ENCODE results near the gene SKA3. TPM values are rescaled to one million over a fixed set of nuclear protein-coding genes. Genes with fewer than 3 reads are reported as not detected.

The SKA3 gene
- total and polyA plus RNA-seq, 2 of the 13 experiments (the other 11 are each of a cell fraction or from before 2014, with no cell fraction given) = 7.2 to 10.8 TPM

DNA sequence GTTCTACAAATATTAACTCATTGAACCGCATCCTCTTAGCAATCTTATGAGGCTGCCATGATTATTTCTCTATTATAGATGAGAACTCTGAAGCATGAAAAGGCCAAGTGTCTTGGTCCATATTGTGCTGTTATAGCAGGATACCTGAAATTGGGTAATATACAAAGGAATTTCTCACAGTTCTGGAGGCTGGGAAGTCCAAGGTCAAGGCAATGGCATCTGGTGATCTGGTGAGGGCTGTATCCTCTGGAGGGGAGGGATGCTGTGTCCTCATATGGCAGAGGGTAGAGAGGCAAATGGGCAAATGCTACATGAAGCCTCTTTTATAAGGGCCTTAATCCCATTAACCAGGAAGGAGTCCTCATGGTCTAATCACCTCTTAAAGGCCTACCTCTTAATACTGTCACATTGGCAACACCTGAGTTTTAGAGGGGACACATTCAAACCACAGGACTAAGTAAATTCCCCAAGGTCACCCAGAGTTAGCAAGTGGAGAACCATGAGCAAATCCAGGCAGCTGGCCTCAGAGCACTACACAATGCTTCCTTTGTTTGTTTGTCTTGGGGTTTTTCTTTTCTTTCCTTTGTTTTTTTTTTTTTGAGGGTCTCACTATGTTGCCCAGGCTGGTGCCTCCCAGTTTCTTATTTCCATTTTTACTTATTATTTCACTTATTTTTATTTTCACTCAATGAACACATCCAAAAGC lies 59.1 kb downstream of the SKA3 start (continued):
- TF ChIP-seq, protein P1, sequence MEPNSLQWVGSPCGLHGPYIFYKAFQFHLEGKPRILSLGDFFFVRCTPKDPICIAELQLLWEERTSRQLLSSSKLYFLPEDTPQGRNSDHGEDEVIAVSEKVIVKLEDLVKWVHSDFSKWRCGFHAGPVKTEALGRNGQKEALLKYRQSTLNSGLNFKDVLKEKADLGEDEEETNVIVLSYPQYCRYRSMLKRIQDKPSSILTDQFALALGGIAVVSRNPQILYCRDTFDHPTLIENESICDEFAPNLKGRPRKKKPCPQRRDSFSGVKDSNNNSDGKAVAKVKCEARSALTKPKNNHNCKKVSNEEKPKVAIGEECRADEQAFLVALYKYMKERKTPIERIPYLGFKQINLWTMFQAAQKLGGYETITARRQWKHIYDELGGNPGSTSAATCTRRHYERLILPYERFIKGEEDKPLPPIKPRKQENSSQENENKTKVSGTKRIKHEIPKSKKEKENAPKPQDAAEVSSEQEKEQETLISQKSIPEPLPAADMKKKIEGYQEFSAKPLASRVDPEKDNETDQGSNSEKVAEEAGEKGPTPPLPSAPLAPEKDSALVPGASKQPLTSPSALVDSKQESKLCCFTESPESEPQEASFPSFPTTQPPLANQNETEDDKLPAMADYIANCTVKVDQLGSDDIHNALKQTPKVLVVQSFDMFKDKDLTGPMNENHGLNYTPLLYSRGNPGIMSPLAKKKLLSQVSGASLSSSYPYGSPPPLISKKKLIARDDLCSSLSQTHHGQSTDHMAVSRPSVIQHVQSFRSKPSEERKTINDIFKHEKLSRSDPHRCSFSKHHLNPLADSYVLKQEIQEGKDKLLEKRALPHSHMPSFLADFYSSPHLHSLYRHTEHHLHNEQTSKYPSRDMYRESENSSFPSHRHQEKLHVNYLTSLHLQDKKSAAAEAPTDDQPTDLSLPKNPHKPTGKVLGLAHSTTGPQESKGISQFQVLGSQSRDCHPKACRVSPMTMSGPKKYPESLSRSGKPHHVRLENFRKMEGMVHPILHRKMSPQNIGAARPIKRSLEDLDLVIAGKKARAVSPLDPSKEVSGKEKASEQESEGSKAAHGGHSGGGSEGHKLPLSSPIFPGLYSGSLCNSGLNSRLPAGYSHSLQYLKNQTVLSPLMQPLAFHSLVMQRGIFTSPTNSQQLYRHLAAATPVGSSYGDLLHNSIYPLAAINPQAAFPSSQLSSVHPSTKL (CRISPR knock-in tag; IDR thresholded peaks at IDR 0.05) = 0 out of 2 replicates have a peak, but pooled peaks have one; percentile 17
- TF ChIP-seq SRSF4 (IDR thresholded peaks at IDR 0.05; ENCODE audit: low read depth, low read length, poor library complexity, severe bottlenecking) (no peak), ZNF121 (CRISPR knock-in tag; IDR thresholded peaks at IDR 0.05) (peak; percentile 90), SOX5 (CRISPR knock-in tag; IDR thresholded peaks at IDR 0.05; ENCODE audit: borderline replicate concordance) (peak; percentile 57; the same call in 1 of the 2 replicates), HNRNPL (IDR thresholded peaks at IDR 0.05; ENCODE audit: low read depth, low read length) (no peak)
- TF ChIP-seq, protein P2, sequence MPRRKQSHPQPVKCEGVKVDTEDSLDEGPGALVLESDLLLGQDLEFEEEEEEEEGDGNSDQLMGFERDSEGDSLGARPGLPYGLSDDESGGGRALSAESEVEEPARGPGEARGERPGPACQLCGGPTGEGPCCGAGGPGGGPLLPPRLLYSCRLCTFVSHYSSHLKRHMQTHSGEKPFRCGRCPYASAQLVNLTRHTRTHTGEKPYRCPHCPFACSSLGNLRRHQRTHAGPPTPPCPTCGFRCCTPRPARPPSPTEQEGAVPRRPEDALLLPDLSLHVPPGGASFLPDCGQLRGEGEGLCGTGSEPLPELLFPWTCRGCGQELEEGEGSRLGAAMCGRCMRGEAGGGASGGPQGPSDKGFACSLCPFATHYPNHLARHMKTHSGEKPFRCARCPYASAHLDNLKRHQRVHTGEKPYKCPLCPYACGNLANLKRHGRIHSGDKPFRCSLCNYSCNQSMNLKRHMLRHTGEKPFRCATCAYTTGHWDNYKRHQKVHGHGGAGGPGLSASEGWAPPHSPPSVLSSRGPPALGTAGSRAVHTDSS (CRISPR knock-in tag; conservative IDR thresholded peaks at IDR 0.05) = no peak

DNA sequence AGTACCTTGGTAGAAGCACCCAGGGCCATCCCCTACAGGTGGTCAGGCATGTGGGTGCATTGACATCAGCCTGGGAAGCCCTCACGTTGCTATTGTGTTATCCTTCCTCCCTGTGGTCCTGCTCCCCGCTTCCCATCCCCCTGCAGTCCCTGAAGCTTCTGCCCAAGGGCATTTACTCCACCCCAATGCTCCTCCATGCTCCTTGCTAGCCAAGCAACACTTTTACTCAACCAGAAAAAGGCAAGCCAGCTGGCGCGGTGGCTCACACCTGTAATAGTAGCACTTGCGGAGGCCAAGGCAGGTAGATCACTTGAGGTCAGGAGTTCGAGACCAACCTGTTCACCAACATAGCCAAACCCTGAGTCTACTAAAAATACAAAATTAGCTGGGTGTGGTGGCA lies 60.2 kb downstream of the SKA3 start:
- DNase-seq (ENCODE audit: low spot score) (no peak), FAIRE-seq (no peak), ATAC-seq (no peak)
- 58% methylated on average over 5 of the region's 6 CpGs for WGBS (ENCODE audit: low lambda C conversion rate)
- Histone ChIP-seq H3K4me3 (replicated peaks in 1 of 3; ENCODE audit: insufficient read depth in 1 of 3, low read depth in 2 of 3, low read length in 3 of 3) (no peak overlapping the region), H3K36me3 (replicated peaks in 1 of 2; ENCODE audit: control insufficient read depth in 1 of 2, insufficient read depth in 2 of 2, low read length in 2 of 2) (no peaks in the 10 kb centered on the region), H3K9me3 (ENCODE audit: low read length) (no peaks in the 10 kb centered on the region), H3K9ac (ENCODE audit: insufficient read depth, low read depth, low read length) (no peak overlapping the region), H3K27ac (ENCODE audit: extremely low read length, insufficient read depth, low read length) (no peak overlapping the region), H3K4me1 (ENCODE audit: insufficient read depth, low read length) (peaks cover 50% of the 10 kb centered on the region), H3K79me2 (ENCODE audit: insufficient read depth, low read length) (no peaks in the 10 kb centered on the region), H3K27me3 (ENCODE audit: control insufficient read depth in 1 of 2, insufficient read depth in 2 of 2, low read length in 2 of 2) (no peaks in the 10 kb centered on the region), H4K20me1 (ENCODE audit: insufficient read depth, low read length) (no peaks in the 10 kb centered on the region), H3K4me2 (ENCODE audit: low read depth, low read length) (no peak overlapping the region), H2AFZ (ENCODE audit: low read length) (no peak overlapping the region)
- intact Hi-C loops (cut with micrococcal nuclease; ENCODE audit: unreplicated experiment) = no loop called here
- in situ Hi-C loops (cut with HindIII; ENCODE audit: extremely low pct_ligation_motif_present, low pct_unique_long_range_greater_than_20kb) = no loop called here
- ChIA-PET POLR2A (interaction anchor here (0.6 to 1.1 kb wide), 2 partner anchors 9 to 15 kb away, joined by 3 read pairs; no protein-coding TSS in a partner anchor), CTCF (ENCODE audit: low intra/inter-chr PET ratio, low total read pairs) (no interaction called here)
- no TSS peak for BruUV-seq (replicated peaks)
- TF ChIP-seq ZNF563 (CRISPR knock-in tag; IDR thresholded peaks at IDR 0.05) (no peak), ZNF672 (CRISPR knock-in tag; IDR thresholded peaks at IDR 0.05) (no peak), PREB (CRISPR knock-in tag; IDR thresholded peaks at IDR 0.05) (no peak), ZNF20 (CRISPR knock-in tag; IDR thresholded peaks at IDR 0.05) (no peak), SAP130 (CRISPR knock-in tag; IDR thresholded peaks at IDR 0.05; ENCODE audit: low read depth) (no peak), TBX3 (IDR thresholded peaks at IDR 0.05; ENCODE audit: borderline replicate concordance) (no peak), SNRNP70 (IDR thresholded peaks at IDR 0.05; ENCODE audit: low read depth, low read length) (no peak), TFDP2 (CRISPR knock-in tag; IDR thresholded peaks at IDR 0.05) (no peak)
- TF ChIP-seq, protein P3, sequence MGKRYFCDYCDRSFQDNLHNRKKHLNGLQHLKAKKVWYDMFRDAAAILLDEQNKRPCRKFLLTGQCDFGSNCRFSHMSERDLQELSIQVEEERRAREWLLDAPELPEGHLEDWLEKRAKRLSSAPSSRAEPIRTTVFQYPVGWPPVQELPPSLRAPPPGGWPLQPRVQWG (CRISPR knock-in tag; IDR thresholded peaks at IDR 0.05; ENCODE audit: borderline replicate concordance, low read depth) = no peak
